Omental fat pad (tissue), 4 donors: Measurements from ENCODE around the gene PGAM5. TPM values are rescaled to one million over a fixed set of nuclear protein-coding genes. Genes with fewer than 3 reads are reported as not detected.

Source experiments
- ATAC-seq: fragments of 150-250 bp; one replicate; pipeline ENCODE4 v1.9.1; 2016; ENCODE audit warnings: mild to moderate bottlenecking, moderate library complexity; ENCODE audit not compliant: low FRiP score
- DNase-seq: peaks from one replicate; pipeline ENCODE4 v3.0.0-alpha.2; 2019; ENCODE audit warnings: low spot score
- total RNA-seq, 4 donors: library from RNA; depleted of rRNA; stranded (reverse); fragments of >200 nt; gene quantifications; one replicate each; pipeline ENCODE4 v1.1.0, GENCODE V29; 2016
- TF ChIP-seq, protein P1 (sequence below), 3 donors: fragments of 450-650 bp; IDR thresholded peaks; one replicate each; pipeline ENCODE4 v1.5.1; 2016 to 2017; ENCODE audit warnings: antibody characterized with exemption in 3 of 3, mild to moderate bottlenecking in 3 of 3, moderate library complexity in 2 of 3

The PGAM5 gene
- total RNA-seq, 4 donors from 2014 or later = 15.1 to 34.2 (median 19.3) TPM

GRCh38 chr12:132728502-132728901, 17.9 kb downstream of the PGAM5 start:
- ATAC-seq = no peak
- no peak for DNase-seq
- TF ChIP-seq, protein P1, sequence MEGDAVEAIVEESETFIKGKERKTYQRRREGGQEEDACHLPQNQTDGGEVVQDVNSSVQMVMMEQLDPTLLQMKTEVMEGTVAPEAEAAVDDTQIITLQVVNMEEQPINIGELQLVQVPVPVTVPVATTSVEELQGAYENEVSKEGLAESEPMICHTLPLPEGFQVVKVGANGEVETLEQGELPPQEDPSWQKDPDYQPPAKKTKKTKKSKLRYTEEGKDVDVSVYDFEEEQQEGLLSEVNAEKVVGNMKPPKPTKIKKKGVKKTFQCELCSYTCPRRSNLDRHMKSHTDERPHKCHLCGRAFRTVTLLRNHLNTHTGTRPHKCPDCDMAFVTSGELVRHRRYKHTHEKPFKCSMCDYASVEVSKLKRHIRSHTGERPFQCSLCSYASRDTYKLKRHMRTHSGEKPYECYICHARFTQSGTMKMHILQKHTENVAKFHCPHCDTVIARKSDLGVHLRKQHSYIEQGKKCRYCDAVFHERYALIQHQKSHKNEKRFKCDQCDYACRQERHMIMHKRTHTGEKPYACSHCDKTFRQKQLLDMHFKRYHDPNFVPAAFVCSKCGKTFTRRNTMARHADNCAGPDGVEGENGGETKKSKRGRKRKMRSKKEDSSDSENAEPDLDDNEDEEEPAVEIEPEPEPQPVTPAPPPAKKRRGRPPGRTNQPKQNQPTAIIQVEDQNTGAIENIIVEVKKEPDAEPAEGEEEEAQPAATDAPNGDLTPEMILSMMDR (IDR thresholded peaks at IDR 0.05) = no peak

DNA sequence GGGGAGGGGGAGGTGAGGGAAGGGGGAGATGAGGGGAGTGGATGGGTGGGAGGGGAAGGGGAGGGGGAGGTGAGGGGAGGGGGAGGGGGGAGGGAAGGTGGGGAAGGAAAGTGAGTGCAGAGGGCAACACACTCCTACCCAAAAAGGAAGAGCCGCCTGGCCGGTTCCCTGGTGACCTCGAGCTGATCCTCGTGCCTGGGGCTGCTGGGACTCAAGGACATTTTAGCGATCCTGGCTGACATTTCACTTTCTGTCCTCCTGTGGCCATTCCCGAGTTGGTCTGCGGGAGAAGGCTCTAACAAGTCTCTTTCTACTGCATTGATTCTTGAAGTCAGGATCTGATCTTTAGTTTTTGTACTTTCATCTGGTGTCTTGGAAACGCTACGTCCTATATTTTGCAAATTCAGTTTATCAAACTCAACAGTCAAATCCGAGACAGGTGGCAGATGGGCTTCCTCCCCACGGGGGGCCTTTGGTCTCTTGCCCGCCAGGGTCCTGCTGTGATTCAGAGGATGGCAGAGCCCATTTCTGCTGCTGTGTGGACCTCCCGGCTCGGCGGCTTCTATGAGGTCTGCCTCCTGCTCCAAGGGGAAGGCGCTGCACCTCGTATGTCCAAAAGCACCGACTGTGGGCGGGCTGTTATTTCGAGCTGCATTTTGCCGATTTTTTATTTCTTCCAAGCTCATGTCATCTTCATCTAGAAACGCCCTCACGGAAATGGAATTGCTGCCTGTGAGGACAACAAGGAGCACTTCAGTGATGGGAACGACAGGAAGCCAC, 19.1 kb downstream of the PGAM5 start:
- ATAC-seq = no peak
- TF ChIP-seq, protein P1 (IDR thresholded peaks at IDR 0.05) = no peak
- DNase-seq = no peak

GRCh38 chr12:132730353-132730752, 19.7 kb downstream of the PGAM5 start:
- no peak for DNase-seq
- TF ChIP-seq, protein P1 (IDR thresholded peaks at IDR 0.05) = no peak
- ATAC-seq = no peak

GRCh38 chr12:132731574-132731973, 20.9 kb downstream of the PGAM5 start:
- DNase-seq (no peak), ATAC-seq (no peak)
- TF ChIP-seq, protein P1 (IDR thresholded peaks at IDR 0.05) = no peak

GRCh38 chr12:132734206-132734605, 23.6 kb downstream of the PGAM5 start:
- TF ChIP-seq, protein P1 (IDR thresholded peaks at IDR 0.05) = no peak
- DNase-seq (no peak), ATAC-seq (no peak)

GRCh38 chr12:132735496-132735895, 24.9 kb downstream of the PGAM5 start:
- ATAC-seq = no peak

More at GRCh38 chr12:132735496-132735895, 24.9 kb downstream of the PGAM5 start:
- DNase-seq = no peak
- TF ChIP-seq, protein P1 (IDR thresholded peaks at IDR 0.05) = no peak
